ENCODE measurements around the gene SLC4A9.

The SLC4A9 gene

GRCh38 chr5:140365941-140366340, 5.9 kb downstream of the SLC4A9 start:
- no peak overlapping the region for H3K4me3 ChIP-seq (ENCODE audit: low read depth, low read length)
- no peak for DNase-seq (ENCODE audit: low read depth)
- no peak for TF ChIP-seq CTCF (IDR thresholded peaks at IDR 0.05; ENCODE audit: control insufficient read depth, extremely low read depth, insufficient read depth)

- DNase-seq (ENCODE audit: low read depth), result no peak
- H3K4me3 ChIP-seq (ENCODE audit: low read depth, low read length), result no peak overlapping the region
- TF ChIP-seq CTCF (IDR thresholded peaks at IDR 0.05; ENCODE audit: control insufficient read depth, extremely low read depth, insufficient read depth), result no peak
Observed at GRCh38 chr5:140366589-140367255, 6.7 kb downstream of the SLC4A9 start.

GRCh38 chr5:140367256-140368013, 7.4 kb downstream of the SLC4A9 start:
- no peak for DNase-seq (ENCODE audit: low read depth)
- TF ChIP-seq CTCF (IDR thresholded peaks at IDR 0.05; ENCODE audit: control insufficient read depth, extremely low read depth, insufficient read depth), result no peak
- H3K4me3 ChIP-seq (ENCODE audit: low read depth, low read length), result no peak overlapping the region

- no peak overlapping the region for H3K4me3 ChIP-seq (ENCODE audit: low read depth, low read length)
- no peak for TF ChIP-seq CTCF (IDR thresholded peaks at IDR 0.05; ENCODE audit: control insufficient read depth, extremely low read depth, insufficient read depth)
- no peak for DNase-seq (ENCODE audit: low read depth)
Observed at GRCh38 chr5:140371356-140372151, 11.6 kb downstream of the SLC4A9 start.

- peak; percentile 91 for TF ChIP-seq CTCF (IDR thresholded peaks at IDR 0.05; ENCODE audit: control insufficient read depth, extremely low read depth, insufficient read depth)
- no peak overlapping the region for H3K4me3 ChIP-seq (ENCODE audit: low read depth, low read length)
- peak; percentile 32 for DNase-seq (ENCODE audit: low read depth)
Observed at GRCh38 chr5:140372971-140373487, 13.0 kb downstream of the SLC4A9 start.

- no peak for TF ChIP-seq CTCF (IDR thresholded peaks at IDR 0.05; ENCODE audit: control insufficient read depth, extremely low read depth, insufficient read depth)
- no peak overlapping the region for H3K4me3 ChIP-seq (ENCODE audit: low read depth, low read length)
- no peak for DNase-seq (ENCODE audit: low read depth)
Observed at GRCh38 chr5:140381351-140381750, 21.4 kb downstream of the SLC4A9 start.

All from LNCaP clone FGC (cell line).